HEK293 (cell line): Measurements from ENCODE around the gene SEC14L6.

Experiments used
- CTCF ChIA-PET: fragments of 350-600 bp; formaldehyde crosslinking; extraction: SDS; loops from one replicate; lab custom pipeline; 2021; ENCODE audit warnings: antibody characterized with exemption; lab: Yijun Ruan, JAX
- POLR2A ChIA-PET: fragments of 300-600 bp; formaldehyde crosslinking; extraction: SDS; loops from one replicate; lab custom pipeline; 2020; ENCODE audit warnings: antibody characterized with exemption, inconsistent platforms; lab: Yijun Ruan, JAX
- H3K27ac ChIP-seq: fragments of 200-500 bp; sonication (Bioruptor generic); 2 replicates; pipeline ENCODE4 v1.5.1; 2014; ENCODE audit warnings: low read depth, low read length, control low read depth, inconsistent platforms; ENCODE audit errors: extremely low read depth
- H3K36me3 ChIP-seq, 2 experiments: fragments of 200-500 bp in 1 of 2; sonication (Bioruptor generic) in 1 of 2; 1 replicate in 1 of 2; 2 replicates in 1 of 2; pipeline ENCODE4 v1.5.1; 2014 to 2017; ENCODE audit warnings: inconsistent platforms in 2 of 2, low read length in 2 of 2; ENCODE audit not compliant: control insufficient read depth in 2 of 2, insufficient read depth in 1 of 2
- H3K4me1 ChIP-seq: fragments of 200-500 bp; sonication (Bioruptor generic); 2 replicates; pipeline ENCODE4 v1.5.1; 2014; ENCODE audit warnings: mild to moderate bottlenecking, low read length, inconsistent platforms; ENCODE audit not compliant: control insufficient read depth, insufficient read depth
- H3K4me3 ChIP-seq: 2 replicates; pipeline ENCODE4 v1.5.1; 2011; ENCODE audit warnings: low read depth, mild to moderate bottlenecking, control low read depth, low read length, moderate library complexity
- H3K9me3 ChIP-seq: fragments of 200-500 bp; sonication (Bioruptor generic); 2 replicates; pipeline ENCODE4 v1.5.1; 2014; ENCODE audit warnings: low read depth, low read length, inconsistent platforms; ENCODE audit not compliant: control insufficient read depth, insufficient read depth
- GLI4 ChIP-seq: fragments of 450-650 bp; formaldehyde crosslinking; IDR thresholded peaks from 2 replicates; pipeline ENCODE4 v1.5.1; 2016; ENCODE audit warnings: missing biosample characterization, missing genetic modification characterization
- PRDM10 ChIP-seq: fragments of 450-650 bp; formaldehyde crosslinking; IDR thresholded peaks from 2 replicates; pipeline ENCODE4 v1.5.1; 2016; ENCODE audit warnings: missing biosample characterization, missing genetic modification characterization
- SALL2 ChIP-seq: fragments of 450-650 bp; formaldehyde crosslinking; IDR thresholded peaks from 2 replicates; pipeline ENCODE4 v1.5.0; 2017; ENCODE audit warnings: missing biosample characterization, mild to moderate bottlenecking, missing genetic modification characterization, borderline replicate concordance
- ZBTB17 ChIP-seq: fragments of 450-650 bp; formaldehyde crosslinking; IDR thresholded peaks from 2 replicates; pipeline ENCODE4 v1.5.1; 2016; ENCODE audit warnings: missing biosample characterization, missing genetic modification characterization
- ZNF133 ChIP-seq: fragments of 450-650 bp; formaldehyde crosslinking; IDR thresholded peaks from 2 replicates; pipeline ENCODE4 v1.5.1; 2016; ENCODE audit warnings: missing biosample characterization, missing genetic modification characterization
- ZNF19 ChIP-seq: fragments of 450-650 bp; formaldehyde crosslinking; IDR thresholded peaks from 2 replicates; pipeline ENCODE4; 2016; ENCODE audit warnings: missing biosample characterization, missing genetic modification characterization, low read depth
- ZNF211 ChIP-seq: fragments of 450-650 bp; formaldehyde crosslinking; IDR thresholded peaks from 2 replicates; pipeline ENCODE4 v1.5.1; 2016; ENCODE audit warnings: low read depth, missing biosample characterization, missing genetic modification characterization
- ZNF292 ChIP-seq: fragments of 450-650 bp; formaldehyde crosslinking; IDR thresholded peaks from 2 replicates; pipeline ENCODE4 v1.5.1; 2016; ENCODE audit warnings: low read depth, missing biosample characterization, missing genetic modification characterization, borderline replicate concordance
- ZNF341 ChIP-seq: fragments of 450-650 bp; formaldehyde crosslinking; IDR thresholded peaks from 2 replicates; pipeline ENCODE4; 2016; ENCODE audit warnings: low read depth, missing biosample characterization, missing genetic modification characterization
- ZNF366 ChIP-seq: fragments of 450-650 bp; formaldehyde crosslinking; conservative IDR thresholded peaks from 2 replicates; pipeline ENCODE4 v1.5.1; 2016; ENCODE audit warnings: missing biosample characterization, missing genetic modification characterization
- ZNF391 ChIP-seq: fragments of 450-650 bp; formaldehyde crosslinking; IDR thresholded peaks from 2 replicates; pipeline ENCODE4 v1.5.1; 2016; ENCODE audit warnings: low read depth, missing biosample characterization, missing genetic modification characterization, borderline replicate concordance
- ZNF433 ChIP-seq: fragments of 450-650 bp; formaldehyde crosslinking; IDR thresholded peaks from 2 replicates; pipeline ENCODE4 v1.5.1; 2016; ENCODE audit warnings: missing biosample characterization, missing genetic modification characterization, low read depth
- ZNF544 ChIP-seq: fragments of 450-650 bp; formaldehyde crosslinking; IDR thresholded peaks from 2 replicates; pipeline ENCODE4 v1.5.0; 2017; ENCODE audit warnings: missing biosample characterization, missing genetic modification characterization
- ZNF549 ChIP-seq: fragments of 450-650 bp; IDR thresholded peaks from 2 replicates; pipeline ENCODE4 v1.5.1; 2018; ENCODE audit warnings: missing biosample characterization, missing genetic modification characterization, mild to moderate bottlenecking, inconsistent platforms, moderate library complexity
- ZNF626 ChIP-seq: fragments of 450-650 bp; sonication (Bioruptor Pico); formaldehyde crosslinking; IDR thresholded peaks from 2 replicates; pipeline ENCODE4 v1.5.1; 2018; ENCODE audit warnings: missing biosample characterization, missing genetic modification characterization, inconsistent platforms
- ZNF658 ChIP-seq: fragments of 450-650 bp; formaldehyde crosslinking; IDR thresholded peaks from 2 replicates; pipeline ENCODE4; 2016; ENCODE audit warnings: missing biosample characterization, missing genetic modification characterization
- ZNF670 ChIP-seq: fragments of 450-650 bp; formaldehyde crosslinking; IDR thresholded peaks from 2 replicates; pipeline ENCODE4 v1.5.1; 2016; ENCODE audit warnings: missing biosample characterization, missing genetic modification characterization, low read depth
- ZSCAN23 ChIP-seq: fragments of 450-650 bp; formaldehyde crosslinking; IDR thresholded peaks from 2 replicates; pipeline ENCODE4 v1.5.1; 2016; ENCODE audit warnings: missing biosample characterization, missing genetic modification characterization
- TF ChIP-seq, protein P1 (sequence below): fragments of 450-650 bp; formaldehyde crosslinking; IDR thresholded peaks from 2 replicates; pipeline ENCODE4 v1.5.1; 2016; ENCODE audit warnings: missing biosample characterization, missing genetic modification characterization

SEC14L6 gene

DNA sequence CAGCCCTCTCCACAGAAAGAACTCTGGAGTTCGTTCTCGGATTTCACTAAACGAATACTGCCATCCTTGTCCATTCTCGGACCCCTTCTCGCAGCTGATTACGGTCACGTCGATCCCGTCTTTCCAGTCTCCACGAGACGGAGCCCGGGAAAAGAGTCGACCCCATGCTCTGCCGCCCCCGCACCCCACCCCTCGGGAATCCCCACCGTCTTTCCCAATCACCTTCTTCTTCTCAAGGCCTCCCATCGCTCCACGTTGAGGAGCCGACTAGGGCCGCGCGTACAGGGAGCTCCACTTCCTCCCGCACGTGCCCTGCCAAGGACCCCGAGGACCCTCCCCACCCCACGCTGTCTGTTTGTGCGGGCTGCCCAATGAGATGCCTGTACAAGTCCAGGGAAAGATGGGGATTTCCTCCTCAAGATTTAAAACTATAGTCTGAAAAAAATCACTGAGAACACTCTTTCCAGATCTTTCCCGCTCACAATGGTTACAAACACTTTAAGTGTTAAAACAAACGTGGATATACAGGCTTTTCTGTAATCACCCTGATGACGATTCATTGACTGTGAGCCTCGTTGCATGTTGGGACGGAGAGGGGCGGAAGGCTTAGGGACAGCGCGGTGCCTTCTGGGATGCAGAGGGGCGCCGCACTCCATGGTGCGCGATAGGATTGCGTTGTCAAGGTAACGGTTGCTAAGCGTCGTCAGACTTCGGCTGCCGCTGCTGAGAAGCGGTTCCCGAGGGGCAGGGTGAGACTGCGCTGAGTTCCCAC, 45.2 kb upstream of the SEC14L6 start, which contains the start of gene PES1 (continued):
- no peak for TF ChIP-seq ZNF133 (tag by site-specific recombination)
- TF ChIP-seq ZNF366, result 0 out of 2 replicates have a peak, but pooled peaks have one; percentile 12
- TF ChIP-seq GLI4 (tag by site-specific recombination), result no peak
- TF ChIP-seq ZNF19 (tag by site-specific recombination), result no peak

- Histone ChIP-seq H3K27ac (peak overlapping the region; percentile 80; the same call in 1 of the 2 replicates), H3K4me3 (peak overlapping the region; percentile 79), H3K36me3 (peaks cover 18 to 40% of the 10 kb centered on the region in 2 experiments), H3K4me1 (peaks cover 8% of the 10 kb centered on the region; the same call in 1 of the 2 replicates), H3K9me3 (no peaks in the 10 kb centered on the region)
- ChIA-PET CTCF (interaction anchor here (0.7 to 1.4 kb wide), 2 partner anchors 15 to 328 kb away, joined by 3 read pairs; no protein-coding TSS in a partner anchor), POLR2A (interaction anchor here (0.6 to 1.4 kb wide), 6 partner anchors 17 to 378 kb away, joined by 3 to 7 read pairs (median 4); partner anchors contain the start of genes GAL3ST1, MORC2, SEC14L2 and SLC35E4)
- TF ChIP-seq, protein P1, sequence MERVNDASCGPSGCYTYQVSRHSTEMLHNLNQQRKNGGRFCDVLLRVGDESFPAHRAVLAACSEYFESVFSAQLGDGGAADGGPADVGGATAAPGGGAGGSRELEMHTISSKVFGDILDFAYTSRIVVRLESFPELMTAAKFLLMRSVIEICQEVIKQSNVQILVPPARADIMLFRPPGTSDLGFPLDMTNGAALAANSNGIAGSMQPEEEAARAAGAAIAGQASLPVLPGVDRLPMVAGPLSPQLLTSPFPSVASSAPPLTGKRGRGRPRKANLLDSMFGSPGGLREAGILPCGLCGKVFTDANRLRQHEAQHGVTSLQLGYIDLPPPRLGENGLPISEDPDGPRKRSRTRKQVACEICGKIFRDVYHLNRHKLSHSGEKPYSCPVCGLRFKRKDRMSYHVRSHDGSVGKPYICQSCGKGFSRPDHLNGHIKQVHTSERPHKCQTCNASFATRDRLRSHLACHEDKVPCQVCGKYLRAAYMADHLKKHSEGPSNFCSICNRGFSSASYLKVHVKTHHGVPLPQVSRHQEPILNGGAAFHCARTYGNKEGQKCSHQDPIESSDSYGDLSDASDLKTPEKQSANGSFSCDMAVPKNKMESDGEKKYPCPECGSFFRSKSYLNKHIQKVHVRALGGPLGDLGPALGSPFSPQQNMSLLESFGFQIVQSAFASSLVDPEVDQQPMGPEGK (tag by site-specific recombination), result no peak
- TF ChIP-seq ZSCAN23 (tag by site-specific recombination) (no peak), ZNF626 (tag by site-specific recombination) (no peak), ZNF670 (tag by site-specific recombination) (no peak), ZNF341 (tag by site-specific recombination) (no peak), ZNF391 (tag by site-specific recombination) (no peak), ZBTB17 (no peak), ZNF544 (no peak)
Measured at GRCh38 chr22:30591191-30591587, 44.6 kb upstream of the SEC14L6 start.

DNA sequence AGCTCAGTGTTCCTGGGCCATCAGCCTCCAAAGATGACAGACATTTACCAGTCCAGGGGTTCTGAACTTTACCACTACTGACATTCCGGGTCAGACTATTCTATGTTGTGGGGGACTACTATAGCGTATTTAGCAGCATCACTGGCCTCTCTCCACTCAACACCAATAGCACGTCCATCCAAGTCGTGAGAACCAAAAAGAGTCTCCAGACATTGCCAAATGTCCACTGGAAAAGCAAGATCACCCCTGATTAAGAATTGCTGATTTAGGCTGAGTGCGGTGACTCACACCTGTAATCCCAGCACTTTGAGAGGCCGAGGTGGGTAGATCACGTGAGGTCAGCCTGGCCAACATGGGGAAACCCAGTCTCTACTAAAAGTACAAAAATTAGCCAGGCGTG, 39.9 kb upstream of the SEC14L6 start:
- H3K4me1 ChIP-seq, result peaks cover 8% of the 10 kb centered on the region; the same call in 1 of the 2 replicates
- H3K36me3 ChIP-seq, result peaks cover 25 to 87% of the 10 kb centered on the region in 2 experiments
- H3K4me3 ChIP-seq, result no peak overlapping the region
- ChIA-PET POLR2A (no interaction called here), CTCF (interaction anchor here (0.6 to 1.4 kb wide), 3 partner anchors 19 to 333 kb away, joined by 3 to 7 read pairs (median 6); no protein-coding TSS in a partner anchor)
- no peaks in the 10 kb centered on the region for H3K9me3 ChIP-seq
- no peak overlapping the region for H3K27ac ChIP-seq
- TF ChIP-seq ZNF549 (tag by site-specific recombination), result no peak
- TF ChIP-seq ZNF658 (tag by site-specific recombination), result no peak
- TF ChIP-seq ZNF292, result no peak
- no peak for TF ChIP-seq ZNF433 (tag by site-specific recombination)
- TF ChIP-seq PRDM10 (tag by site-specific recombination), result peak; percentile 73; the same call in 1 of the 2 replicates
- no peak for TF ChIP-seq SALL2 (tag by site-specific recombination)
- TF ChIP-seq ZNF211 (tag by site-specific recombination), result no peak
- TF ChIP-seq, all 188 proteins: peak for 1
